H1 (cell line): ENCODE results near the gene IL17RE. TPM values are rescaled to one million over a fixed set of nuclear protein-coding genes. Genes with fewer than 3 reads are reported as not detected.

Experiments
- CTCF ChIA-PET: fragments of 300-600 bp; sonication (Branson Sonifier 250); formaldehyde crosslinking; loops from one replicate; lab custom pipeline; 2021; ENCODE audit not compliant: partially characterized antibody; lab: Charles Lee
- POLR2A ChIA-PET: fragments of 300-600 bp; sonication (Branson Sonifier 250); formaldehyde crosslinking; loops from one replicate; lab custom pipeline; 2021; ENCODE audit warnings: inconsistent platforms; ENCODE audit not compliant: partially characterized antibody; lab: Charles Lee
- DNase-seq, 2 experiments: peaks; one replicate each; pipeline versions ENCODE4 v3.0.0 to v3.0.0-alpha.2; 2010 to 2022; ENCODE audit warnings: low spot score in 2 of 2, low read depth in 1 of 2, mixed read lengths in 1 of 2
- FAIRE-seq: peaks from 2 replicates; lab custom pipeline; 2011; peaks lifted over from hg19 to GRCh38; lab: Jason Lieb, UNC
- H2AFZ ChIP-seq: 2 replicates; pipeline ENCODE4 v1.8.1; 2012; ENCODE audit warnings: low read length, inconsistent platforms
- H2AK5ac ChIP-seq: 2 replicates; pipeline ENCODE4 v1.6.1; 2013; ENCODE audit warnings: low read depth, low read length
- H2BK120ac ChIP-seq: replicated peaks from 2 replicates; pipeline ENCODE3; 2013; ENCODE audit warnings: low read depth, low read length, inconsistent platforms
- H2BK12ac ChIP-seq: 2 replicates; pipeline ENCODE4 v1.6.1; 2013; ENCODE audit warnings: low read depth, low read length
- H2BK15ac ChIP-seq: 2 replicates; pipeline ENCODE4 v1.6.1; 2013; ENCODE audit warnings: low read length
- H2BK20ac ChIP-seq: 2 replicates; pipeline ENCODE4 v1.6.1; 2013; ENCODE audit warnings: low read length
- H2BK5ac ChIP-seq: 2 replicates; pipeline ENCODE4 v1.6.1; 2013; ENCODE audit warnings: low read depth, low read length
- H3K14ac ChIP-seq: 2 replicates; pipeline ENCODE4 v1.6.1; 2013; ENCODE audit warnings: inconsistent platforms; ENCODE audit not compliant: insufficient read length
- H3K18ac ChIP-seq: 2 replicates; pipeline ENCODE4 v1.6.1; 2013; ENCODE audit warnings: low read length; ENCODE audit errors: extremely low read depth
- H3K23ac ChIP-seq: 2 replicates; pipeline ENCODE4 v1.6.1; 2013; ENCODE audit warnings: inconsistent platforms; ENCODE audit not compliant: insufficient read length
- H3K23me2 ChIP-seq: 2 replicates; pipeline ENCODE4 v1.6.1; 2013; ENCODE audit warnings: low read depth, low read length
- H3K27ac ChIP-seq: 2 replicates; pipeline ENCODE4 v1.6.1; 2011; ENCODE audit warnings: low read depth, low read length, inconsistent platforms
- H3K27me3 ChIP-seq, 4 experiments: replicated peaks in 1 of 4; 1 replicate in 1 of 4; 2 replicates in 3 of 4; pipeline versions ENCODE4 v1.6.1 to v1.8.1; 2011 to 2013; ENCODE audit warnings: low read length in 3 of 4, mild to moderate bottlenecking in 3 of 4, inconsistent platforms in 2 of 4, mixed read lengths in 2 of 4, moderate library complexity in 1 of 4; ENCODE audit not compliant: control insufficient read depth in 3 of 4, insufficient read depth in 3 of 4; ENCODE audit errors: extremely low read depth in 1 of 4
- H3K36me3 ChIP-seq, 4 experiments: 2 replicates each; pipeline versions ENCODE4 v1.6.1 to v1.8.1; 2011 to 2013; ENCODE audit warnings: mild to moderate bottlenecking in 4 of 4, low read length in 3 of 4, moderate library complexity in 2 of 4, control low read depth in 1 of 4, inconsistent platforms in 1 of 4; ENCODE audit not compliant: insufficient read depth in 4 of 4, control insufficient read depth in 2 of 4
- H3K4ac ChIP-seq: replicated peaks from 2 replicates; pipeline ENCODE3; 2013; ENCODE audit warnings: low read length, low read depth, mixed read lengths, inconsistent platforms; ENCODE audit not compliant: insufficient read length
- H3K4me1 ChIP-seq, 4 experiments: replicated peaks in 1 of 4; 1 replicate in 1 of 4; 2 replicates in 3 of 4; pipeline versions ENCODE4 v1.6.1 to v1.8.1; 2011 to 2013; ENCODE audit warnings: low read length in 3 of 4, inconsistent platforms in 2 of 4, mixed read lengths in 1 of 4; ENCODE audit not compliant: insufficient read depth in 4 of 4, control insufficient read depth in 3 of 4
- H3K4me2 ChIP-seq, 2 experiments: 2 replicates each; pipeline versions ENCODE4 v1.6.1 to v1.8.1; 2011 to 2013; ENCODE audit warnings: low read depth in 2 of 2, low read length in 2 of 2, control low read depth in 1 of 2, inconsistent platforms in 1 of 2, mild to moderate bottlenecking in 1 of 2; ENCODE audit not compliant: insufficient read depth in 1 of 2
- H3K4me3 ChIP-seq, 4 experiments: fragments of 200-600, 300-600 bp in 1 of 4; sonication (generic), shearing (Covaris generic), sonication (Bioruptor Twin) in 1 of 4; 2 replicates each; pipeline versions ENCODE4 v1.5.1 to v1.8.1; 2011 to 2016; ENCODE audit warnings: low read length in 4 of 4, low read depth in 3 of 4, control low read depth in 2 of 4, inconsistent platforms in 2 of 4, mild to moderate bottlenecking in 2 of 4, mixed read lengths in 1 of 4, moderate library complexity in 1 of 4; ENCODE audit not compliant: insufficient read depth in 2 of 4; ENCODE audit errors: extremely low read depth in 1 of 4
- H3K56ac ChIP-seq: replicated peaks from 2 replicates; pipeline ENCODE3; 2013; ENCODE audit warnings: low read depth, mild to moderate bottlenecking, mixed read lengths, low read length, inconsistent platforms; ENCODE audit not compliant: insufficient read length
- H3K79me1 ChIP-seq: 2 replicates; pipeline ENCODE4 v1.6.1; 2013; ENCODE audit warnings: low read depth, low read length, control low read depth
- H3K79me2 ChIP-seq, 2 experiments: 2 replicates each; pipeline versions ENCODE4 v1.6.1 to v1.8.1; 2012 to 2013; ENCODE audit warnings: low read length in 2 of 2, mild to moderate bottlenecking in 2 of 2, inconsistent platforms in 1 of 2; ENCODE audit not compliant: insufficient read depth in 2 of 2, control insufficient read depth in 1 of 2
- H3K9ac ChIP-seq, 4 experiments: replicated peaks in 1 of 4; 1 replicate in 1 of 4; 2 replicates in 3 of 4; pipeline versions ENCODE4 v1.6.1 to v1.8.1; 2011 to 2013; ENCODE audit warnings: low read depth in 3 of 4, low read length in 3 of 4, control low read depth in 2 of 4, mild to moderate bottlenecking in 2 of 4, moderate library complexity in 2 of 4, inconsistent platforms in 1 of 4; ENCODE audit errors: extremely low read depth in 1 of 4
- H3K9me3 ChIP-seq, 2 experiments: 2 replicates each; pipeline versions ENCODE4 v1.6.1 to v1.8.1; 2012 to 2013; ENCODE audit warnings: mild to moderate bottlenecking in 2 of 2, moderate library complexity in 2 of 2, control low read depth in 1 of 2, inconsistent platforms in 1 of 2, low read depth in 1 of 2, low read length in 1 of 2, mixed read lengths in 1 of 2; ENCODE audit not compliant: insufficient read depth in 2 of 2
- H4K20me1 ChIP-seq, 2 experiments: replicated peaks in 1 of 2; 2 replicates each; pipeline versions ENCODE3 to v1.8.1; 2011 to 2013; ENCODE audit warnings: inconsistent platforms in 2 of 2, low read length in 2 of 2, mild to moderate bottlenecking in 1 of 2; ENCODE audit not compliant: insufficient read depth in 2 of 2, control insufficient read depth in 1 of 2
- H4K5ac ChIP-seq: 2 replicates; pipeline ENCODE4 v1.6.1; 2013; ENCODE audit warnings: low read length, low read depth, mixed read lengths, inconsistent platforms; ENCODE audit not compliant: insufficient read length
- H4K8ac ChIP-seq: 2 replicates; pipeline ENCODE4 v1.8.0; 2013; ENCODE audit warnings: mild to moderate bottlenecking, moderate library complexity, low read length, inconsistent platforms; ENCODE audit not compliant: insufficient read depth; ENCODE audit errors: extremely low read depth
- H4K91ac ChIP-seq: replicated peaks from 2 replicates; pipeline ENCODE3; 2013; ENCODE audit warnings: low read length, mixed read lengths, inconsistent platforms; ENCODE audit not compliant: insufficient read length
- EGR1 ChIP-seq: IDR thresholded peaks from 2 replicates; pipeline ENCODE4 v1.6.1; 2011; ENCODE audit warnings: low read depth, low read length, borderline replicate concordance
- FOSL1 ChIP-seq: IDR thresholded peaks from 2 replicates; pipeline ENCODE4 v1.6.1; 2011; ENCODE audit warnings: mild to moderate bottlenecking, low read depth, low read length, moderate library complexity; ENCODE audit not compliant: insufficient read depth
- GTF2F1 ChIP-seq: IDR thresholded peaks from 2 replicates; pipeline ENCODE4 v1.6.1; 2012; ENCODE audit warnings: low read depth, low read length, improper control_type of control experiment, borderline replicate concordance
- HDAC2 ChIP-seq, 2 experiments: fragments of 300-600 bp in 1 of 2; sonication (generic) in 1 of 2; IDR thresholded peaks; 2 replicates each; pipeline ENCODE4 v1.6.1; 2011 to 2012; ENCODE audit warnings: low read depth in 2 of 2, low read length in 2 of 2, mild to moderate bottlenecking in 2 of 2, moderate library complexity in 2 of 2, borderline replicate concordance in 1 of 2, inconsistent platforms in 1 of 2
- HDAC6 ChIP-seq: IDR thresholded peaks from one replicate; pipeline ENCODE4 v1.7.1; 2012; ENCODE audit warnings: low read depth, mild to moderate bottlenecking, inconsistent platforms, low read length, moderate library complexity
- JUN ChIP-seq: IDR thresholded peaks from 2 replicates; pipeline ENCODE4 v1.6.1; 2011; ENCODE audit warnings: low read depth, mild to moderate bottlenecking, improper control_type of control experiment, low read length
- MAFK ChIP-seq: IDR thresholded peaks from 2 replicates; pipeline ENCODE4 v1.6.1; 2012; ENCODE audit warnings: low read depth, mild to moderate bottlenecking, improper control_type of control experiment, low read length
- NRF1 ChIP-seq: IDR thresholded peaks from 2 replicates; pipeline ENCODE4 v1.6.1; 2011; ENCODE audit warnings: mild to moderate bottlenecking, low read depth, low read length, improper control_type of control experiment
- ZNF274 ChIP-seq: IDR thresholded peaks from 2 replicates; pipeline ENCODE4 v1.7.0; 2012; ENCODE audit warnings: low read length, borderline replicate concordance; ENCODE audit errors: extremely low read depth
- WGBS, 2 experiments: shearing (Covaris generic) in 1 of 2; methylation state at CpG; one replicate each; pipeline versions ENCODE4 v1.1.6 to v1.1.7; 2013 to 2015; ENCODE audit warnings: low lambda C conversion rate in 2 of 2, mixed read lengths in 2 of 2, inconsistent platforms in 1 of 2, low coverage in 1 of 2, missing lambda C conversion rate in 1 of 2; ENCODE audit not compliant: insufficient replicate concordance in 2 of 2, insufficient coverage in 1 of 2, insufficient read length in 1 of 2; ENCODE audit errors: extremely low coverage in 1 of 2, missing lambda C conversion rate in 1 of 2; 5-methylcytosine and 5-hydroxymethylcytosine counted together
- polyA plus RNA-seq, 7 experiments: library from polyadenylated mRNA; depleted of rRNA in 3 of 7; stranded (reverse) in 5 of 7; unstranded in 2 of 7; fragments of >200 nt in 5 of 7; fragments of 200-250 nt in 2 of 7; gene quantifications; 1 replicate in 5 of 7; 2 replicates in 1 of 7; 4 replicates in 1 of 7; pipeline versions ENCODE4 v1.2.1 to v1.2.3, GENCODE V29; 2011 to 2013; ENCODE audit warnings: missing spikeins in 2 of 7, mixed read lengths in 2 of 7
- total RNA-seq: library from RNA; stranded (reverse); fragmentation: NEBNext Ultra II Directional; extraction: Animal tissue kit (Norgen Biotek cat#: 25700); gene quantifications from 2 replicates; pipeline ENCODE4 v1.2.1, GENCODE V29; 2021
- TF ChIP-seq, protein P1 (sequence below): IDR thresholded peaks from 2 replicates; pipeline ENCODE4 v1.6.1; 2011; ENCODE audit warnings: low read depth, mild to moderate bottlenecking, low read length; ENCODE audit not compliant: insufficient read depth

The IL17RE gene
- total and polyA plus RNA-seq, 2 of the 8 experiments (the other 6 are each of a cell fraction or from before 2014, with no cell fraction given): 3.4 to 4.9 TPM

DNA sequence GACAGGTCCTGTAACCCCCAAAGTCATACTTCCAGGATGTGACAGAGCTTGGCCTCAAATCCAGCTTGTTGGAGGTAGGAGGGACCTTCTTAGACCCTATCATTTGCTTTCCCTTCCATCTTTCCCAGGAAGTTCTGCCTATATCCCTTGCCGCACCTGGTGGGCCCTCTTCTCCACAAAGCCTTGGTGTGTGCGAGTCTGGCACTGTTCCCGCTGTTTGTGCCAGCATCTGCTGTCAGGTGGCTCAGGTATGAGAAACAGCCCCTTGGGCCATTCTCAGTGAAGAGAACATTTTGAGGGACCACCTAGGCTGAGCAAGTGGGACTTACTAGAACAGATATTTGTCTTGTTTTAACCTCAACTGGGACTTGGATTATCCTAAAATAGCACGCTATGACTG lies 1.3 kb downstream of the IL17RE start:
- Histone ChIP-seq H3K9me3 (no peaks in the 10 kb centered on the region), H3K4ac (no peak overlapping the region), H3K27ac (no peak overlapping the region), H3K36me3 (no peaks in the 10 kb centered on the region), H3K4me2 (no peak overlapping the region), H3K9ac (no peak overlapping the region), H4K91ac (no peak overlapping the region), H4K20me1 (no peaks in the 10 kb centered on the region), H3K23ac (no peak overlapping the region), H3K4me1 (peaks cover 5 to 14% (median 11%) of the 10 kb centered on the region in 4 experiments), H2BK5ac (no peak overlapping the region), H4K8ac (no peak overlapping the region), H4K5ac (no peak overlapping the region), H2BK12ac (no peak overlapping the region), H3K14ac (no peak overlapping the region), H2AK5ac (no peak overlapping the region), H3K18ac (no peak overlapping the region), H2AFZ (no peak overlapping the region), H3K56ac (no peak overlapping the region), H2BK15ac (no peak overlapping the region), H2BK20ac (no peak overlapping the region), H3K4me3 (no peak overlapping the region), H3K79me2 (no peaks in the 10 kb centered on the region), H3K79me1 (no peaks in the 10 kb centered on the region), H3K27me3 (no peaks in the 10 kb centered on the region), H3K23me2 (no peaks in the 10 kb centered on the region), H2BK120ac (no peak overlapping the region)
- DNase-seq (no peak), FAIRE-seq (no peak)
- ChIA-PET CTCF (interaction anchor here (0.8 to 2.2 kb wide), 6 partner anchors 10 to 77 kb away, joined by 3 to 9 read pairs (median 4); partner anchors contain the start of genes CRELD1 and IL17RC), POLR2A (interaction anchor here (1.5 to 6.0 kb wide), 2 partner anchors 11 to 43 kb away, joined by 3 to 43 read pairs; partner anchors contain the start of gene IL17RC)
- no peak for TF ChIP-seq MAFK
- TF ChIP-seq EGR1: no peak
- TF ChIP-seq ZNF274: no peak
- TF ChIP-seq HDAC6: no peak
- TF ChIP-seq FOSL1: no peak
- TF ChIP-seq, protein P1, sequence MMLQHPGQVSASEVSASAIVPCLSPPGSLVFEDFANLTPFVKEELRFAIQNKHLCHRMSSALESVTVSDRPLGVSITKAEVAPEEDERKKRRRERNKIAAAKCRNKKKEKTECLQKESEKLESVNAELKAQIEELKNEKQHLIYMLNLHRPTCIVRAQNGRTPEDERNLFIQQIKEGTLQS: no peak
- TF ChIP-seq HDAC2 (IDR thresholded peaks at IDR 0.05; ENCODE audit: borderline replicate concordance in 1 of 2, low read depth in 2 of 2, low read length in 2 of 2): no peak
- no peak for TF ChIP-seq NRF1
- no peak for TF ChIP-seq JUN
- no peak for TF ChIP-seq GTF2F1
- WGBS, 2 experiments: 93% methylated on average over 4 of the region's 4 CpGs; no CpG with 5 or more reads in 1 of the 2 experiments
